GM12878 (cell line): Measurements from ENCODE around the gene HNRNPAB. TPM values are rescaled to one million over a fixed set of nuclear protein-coding genes. Genes with fewer than 3 reads are reported as not detected.

Source experiments
- polyA plus RNA-seq, 11 experiments: library from polyadenylated mRNA; depleted of rRNA in 4 of 11; unstranded in 6 of 11; stranded (reverse) in 5 of 11; fragments of >200 nt; fragmentation: Nextera tagmentation in 4 of 11; fragmentation: Illumina TruSeq in 1 of 11; extraction: Ambion mirVana in 4 of 11; extraction: Trizol in 1 of 11; gene quantifications; 1 replicate in 1 of 11; 2 replicates in 10 of 11; pipeline versions ENCODE4 v1.2.1 to v1.2.3, GENCODE V29; 2011 to 2016; ENCODE audit warnings: inconsistent platforms in 2 of 11, missing spikeins in 2 of 11, low read depth in 1 of 11
- total RNA-seq, 4 experiments: library from RNA; depleted of rRNA in 3 of 4; stranded (reverse); fragments of >200 nt in 3 of 4; fragmentation: Illumina TruSeq in 1 of 4; extraction: Trizol in 1 of 4; gene quantifications; 2 replicates each; pipeline versions ENCODE4 v1.2.1 to v1.2.3, GENCODE V29; 2013 to 2021

Gene HNRNPAB
- total and polyA plus RNA-seq, 10 of the 15 experiments (the other 5 are each of a cell fraction or from before 2014, with no cell fraction given) = 42.3 to 330 (median 230) TPM

Other genes starting within 250 kb of the HNRNPAB start
- not detected in 2 replicates for gene PROP1, start 208.3 kb upstream of the HNRNPAB start, total RNA-seq (2014; rRNA removed)
- gene PROP1, start 208.3 kb upstream of the HNRNPAB start, total RNA-seq (2014; rRNA removed; fragmentation: Illumina TruSeq; extraction: Trizol) = not detected in 2 replicates
- gene PROP1, start 208.3 kb upstream of the HNRNPAB start, total RNA-seq (2021) = not detected in 2 replicates
- not detected in 2 replicates for gene PROP1, start 208.3 kb upstream of the HNRNPAB start, polyA plus RNA-seq (2011; rRNA removed)
- not detected in 2 replicates for gene PROP1, start 208.3 kb upstream of the HNRNPAB start, polyA plus RNA-seq (2014; fragmentation: Illumina TruSeq; extraction: Trizol)
- gene PROP1, start 208.3 kb upstream of the HNRNPAB start, polyA plus RNA-seq (2014; fragmentation: Nextera tagmentation; extraction: Ambion mirVana) = not detected
- gene PROP1, start 208.3 kb upstream of the HNRNPAB start, polyA plus RNA-seq (2014; rRNA removed) = not detected in 2 replicates
- gene PROP1, start 208.3 kb upstream of the HNRNPAB start, polyA plus RNA-seq (2016; fragmentation: Nextera tagmentation; extraction: Ambion mirVana) = not detected
- gene N4BP3, start 91.0 kb upstream of the HNRNPAB start, total RNA-seq (2014; rRNA removed) = 10.0 and 10.2 TPM in 2 replicates
- gene N4BP3, start 91.0 kb upstream of the HNRNPAB start, total RNA-seq (2014; rRNA removed; fragmentation: Illumina TruSeq; extraction: Trizol) = 3.9 and 4.0 TPM in 2 replicates
- 11.4 and 13.0 TPM in 2 replicates for gene N4BP3, start 91.0 kb upstream of the HNRNPAB start, total RNA-seq (2021)
- gene N4BP3, start 91.0 kb upstream of the HNRNPAB start, polyA plus RNA-seq (2011; rRNA removed) = 4.6 and 8.3 TPM in 2 replicates
- gene N4BP3, start 91.0 kb upstream of the HNRNPAB start, polyA plus RNA-seq (2014; fragmentation: Illumina TruSeq; extraction: Trizol) = 1.3 and 2.5 TPM in 2 replicates
- gene N4BP3, start 91.0 kb upstream of the HNRNPAB start, polyA plus RNA-seq (2014; fragmentation: Nextera tagmentation; extraction: Ambion mirVana) = under 1 TPM; 0.06 to 0.27 TPM
- gene N4BP3, start 91.0 kb upstream of the HNRNPAB start, polyA plus RNA-seq (2014; rRNA removed) = 9.3 and 10.3 TPM in 2 replicates
- gene N4BP3, start 91.0 kb upstream of the HNRNPAB start, polyA plus RNA-seq (2016; fragmentation: Nextera tagmentation; extraction: Ambion mirVana) = 1 to 10 TPM; 3.7 to 4.6 TPM
- gene RMND5B, start 73.5 kb upstream of the HNRNPAB start, total RNA-seq (2014; rRNA removed) = 25.8 and 27.6 TPM in 2 replicates
- 16.7 and 16.8 TPM in 2 replicates for gene RMND5B, start 73.5 kb upstream of the HNRNPAB start, total RNA-seq (2014; rRNA removed; fragmentation: Illumina TruSeq; extraction: Trizol)
- 37.5 and 39.6 TPM in 2 replicates for gene RMND5B, start 73.5 kb upstream of the HNRNPAB start, total RNA-seq (2021)
- 20.0 and 34.3 TPM in 2 replicates for gene RMND5B, start 73.5 kb upstream of the HNRNPAB start, polyA plus RNA-seq (2011; rRNA removed)
- 11.2 and 19.0 TPM in 2 replicates for gene RMND5B, start 73.5 kb upstream of the HNRNPAB start, polyA plus RNA-seq (2014; fragmentation: Illumina TruSeq; extraction: Trizol)
- 1 to 10 TPM; 1.6 to 4.0 TPM for gene RMND5B, start 73.5 kb upstream of the HNRNPAB start, polyA plus RNA-seq (2014; fragmentation: Nextera tagmentation; extraction: Ambion mirVana)
- gene RMND5B, start 73.5 kb upstream of the HNRNPAB start, polyA plus RNA-seq (2014; rRNA removed) = 36.2 and 39.5 TPM in 2 replicates
- gene RMND5B, start 73.5 kb upstream of the HNRNPAB start, polyA plus RNA-seq (2016; fragmentation: Nextera tagmentation; extraction: Ambion mirVana) = 10 to 100 TPM; 50.4 to 50.7 TPM
- 284 and 305 TPM in 2 replicates for gene NHP2, start 50.6 kb upstream of the HNRNPAB start, total RNA-seq (2014; rRNA removed)
- 132 and 163 TPM in 2 replicates for gene NHP2, start 50.6 kb upstream of the HNRNPAB start, total RNA-seq (2014; rRNA removed; fragmentation: Illumina TruSeq; extraction: Trizol)
- 233 TPM in 2 replicates for gene NHP2, start 50.6 kb upstream of the HNRNPAB start, total RNA-seq (2021)
- gene NHP2, start 50.6 kb upstream of the HNRNPAB start, polyA plus RNA-seq (2011; rRNA removed) = 112 and 130 TPM in 2 replicates
- 46.4 and 97.3 TPM in 2 replicates for gene NHP2, start 50.6 kb upstream of the HNRNPAB start, polyA plus RNA-seq (2014; fragmentation: Illumina TruSeq; extraction: Trizol)
- 100 to 1,000 TPM in 1 of 2 experiments, 10 to 100 TPM in 1; 39.2 to 127 TPM for gene NHP2, start 50.6 kb upstream of the HNRNPAB start, polyA plus RNA-seq (2014; fragmentation: Nextera tagmentation; extraction: Ambion mirVana)
- 277 and 301 TPM in 2 replicates for gene NHP2, start 50.6 kb upstream of the HNRNPAB start, polyA plus RNA-seq (2014; rRNA removed)
- 100 to 1,000 TPM; 485 to 513 TPM for gene NHP2, start 50.6 kb upstream of the HNRNPAB start, polyA plus RNA-seq (2016; fragmentation: Nextera tagmentation; extraction: Ambion mirVana)
- not detected in 2 replicates for gene GMCL2, start 17.2 kb upstream of the HNRNPAB start, total RNA-seq (2014; rRNA removed)
- not detected in 2 replicates for gene GMCL2, start 17.2 kb upstream of the HNRNPAB start, total RNA-seq (2014; rRNA removed; fragmentation: Illumina TruSeq; extraction: Trizol)
- gene GMCL2, start 17.2 kb upstream of the HNRNPAB start, total RNA-seq (2021) = not detected in 2 replicates
- 0.04 TPM in 1 of 2 replicates, not detected in the other for gene GMCL2, start 17.2 kb upstream of the HNRNPAB start, polyA plus RNA-seq (2011; rRNA removed)
- not detected in 2 replicates for gene GMCL2, start 17.2 kb upstream of the HNRNPAB start, polyA plus RNA-seq (2014; fragmentation: Illumina TruSeq; extraction: Trizol)
- not detected for gene GMCL2, start 17.2 kb upstream of the HNRNPAB start, polyA plus RNA-seq (2014; fragmentation: Nextera tagmentation; extraction: Ambion mirVana)
- not detected in 2 replicates for gene GMCL2, start 17.2 kb upstream of the HNRNPAB start, polyA plus RNA-seq (2014; rRNA removed)
- under 1 TPM in 1 of 2 experiments, not detected in 1; 0.07 TPM for gene GMCL2, start 17.2 kb upstream of the HNRNPAB start, polyA plus RNA-seq (2016; fragmentation: Nextera tagmentation; extraction: Ambion mirVana)
- gene PHYKPL, start 28.3 kb downstream of the HNRNPAB start, total RNA-seq (2014; rRNA removed) = 25.2 and 26.6 TPM in 2 replicates
- gene PHYKPL, start 28.3 kb downstream of the HNRNPAB start, total RNA-seq (2014; rRNA removed; fragmentation: Illumina TruSeq; extraction: Trizol) = 23.3 and 23.5 TPM in 2 replicates
- gene PHYKPL, start 28.3 kb downstream of the HNRNPAB start, total RNA-seq (2021) = 36.1 and 45.1 TPM in 2 replicates
- gene PHYKPL, start 28.3 kb downstream of the HNRNPAB start, polyA plus RNA-seq (2011; rRNA removed) = 39.9 and 53.9 TPM in 2 replicates
- gene PHYKPL, start 28.3 kb downstream of the HNRNPAB start, polyA plus RNA-seq (2014; fragmentation: Illumina TruSeq; extraction: Trizol) = 17.3 and 22.9 TPM in 2 replicates
- gene PHYKPL, start 28.3 kb downstream of the HNRNPAB start, polyA plus RNA-seq (2014; fragmentation: Nextera tagmentation; extraction: Ambion mirVana) = 1 to 10 TPM; 4.5 to 7.9 TPM
- 40.6 and 42.3 TPM in 2 replicates for gene PHYKPL, start 28.3 kb downstream of the HNRNPAB start, polyA plus RNA-seq (2014; rRNA removed)
- 10 to 100 TPM; 26.0 to 29.0 TPM for gene PHYKPL, start 28.3 kb downstream of the HNRNPAB start, polyA plus RNA-seq (2016; fragmentation: Nextera tagmentation; extraction: Ambion mirVana)